Measurements from ENCODE around the gene HINT3.
"Not testable (repeated sequence)": the region's sequence is repeated elsewhere in the genome, so short reads cannot be mapped to it uniquely, and the experiment has no call there.

The HINT3 gene

DNA sequence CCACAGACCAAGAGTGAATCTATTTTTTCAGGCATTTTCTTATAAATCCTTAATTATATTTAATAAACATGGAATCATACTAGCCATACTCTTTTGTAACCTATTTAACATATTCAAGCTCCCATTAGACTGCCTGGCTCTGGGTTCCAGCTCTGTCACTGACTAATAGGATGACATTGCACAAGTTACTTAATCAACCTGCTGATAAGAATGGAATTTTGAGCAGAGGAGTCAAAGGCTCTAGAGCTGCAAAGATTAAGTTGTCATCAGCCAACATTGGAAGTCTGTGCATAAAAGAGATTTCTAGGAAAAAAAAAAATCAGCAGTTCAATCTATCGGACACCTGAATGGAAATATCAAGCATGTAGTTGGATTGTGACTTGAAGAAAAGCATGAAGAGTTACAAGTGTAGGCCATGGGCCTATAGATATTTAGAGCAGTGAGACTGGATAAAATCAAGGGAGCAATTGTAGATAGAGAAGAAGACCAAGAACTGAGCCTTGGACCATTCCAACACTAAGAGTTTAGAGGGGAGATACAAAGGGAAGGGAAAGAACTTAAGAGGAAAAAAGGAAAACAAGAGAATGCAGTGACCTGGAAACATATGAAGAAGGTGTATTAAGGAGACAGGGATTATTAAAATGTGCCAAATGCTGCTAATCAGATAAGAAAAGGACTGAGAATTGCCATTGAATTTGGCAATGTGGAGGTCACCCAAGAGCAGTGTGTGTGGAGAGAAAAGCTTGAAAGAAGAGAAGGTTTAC is 11.0 kb upstream of the HINT3 start:
- Mint-ChIP-seq H3K4me1 (ENCODE audit: low read depth) (peaks cover 12% of the 10 kb centered on the region), H3K9me3 (no peaks in the 10 kb centered on the region)

DNA sequence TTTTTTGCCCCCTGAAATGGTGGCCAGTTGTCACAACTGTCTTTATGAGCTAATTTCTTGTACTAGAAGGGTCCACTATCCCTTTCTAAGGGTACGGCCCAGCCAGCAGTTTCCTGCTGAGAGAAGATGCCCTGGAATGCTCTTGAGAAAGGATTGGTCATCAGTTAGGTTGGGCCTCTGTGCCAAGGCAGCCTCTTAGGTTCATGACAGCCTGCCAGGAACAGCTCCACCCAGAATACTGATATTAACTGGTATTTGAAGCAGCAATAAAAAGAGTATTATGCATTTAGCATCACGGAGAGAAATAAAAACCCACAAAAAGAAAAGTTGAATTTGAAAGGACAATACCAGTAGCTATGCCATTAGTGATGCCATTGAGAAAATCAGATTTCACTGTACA is 9.0 kb upstream of the HINT3 start:
- Mint-ChIP-seq H3K4me3 (no peak overlapping the region), H3K36me3 (ENCODE audit: low read depth) (no peaks in the 10 kb centered on the region), H3K27ac (no peak overlapping the region), H3K9me3 (no peaks in the 10 kb centered on the region), H3K27me3 (ENCODE audit: low read depth) (no peaks in the 10 kb centered on the region), H3K4me1 (ENCODE audit: low read depth) (peaks cover 12% of the 10 kb centered on the region)

More for the DNA sequence above, 11.0 kb upstream of the HINT3 start:
- Mint-ChIP-seq H3K4me3 (no peak overlapping the region), H3K27me3 (ENCODE audit: low read depth) (no peaks in the 10 kb centered on the region), H3K27ac (no peak overlapping the region), H3K36me3 (ENCODE audit: low read depth) (no peaks in the 10 kb centered on the region)

GRCh38 chr6:125948455-125948854 is 8.1 kb upstream of the HINT3 start:
- no peak overlapping the region for H3K27ac Mint-ChIP-seq
- H3K27me3 Mint-ChIP-seq (ENCODE audit: low read depth) = no peaks in the 10 kb centered on the region
- H3K4me1 Mint-ChIP-seq (ENCODE audit: low read depth) = peaks cover 12% of the 10 kb centered on the region
- no peaks in the 10 kb centered on the region for H3K9me3 Mint-ChIP-seq
- H3K4me3 Mint-ChIP-seq = no peak overlapping the region
- no peaks in the 10 kb centered on the region for H3K36me3 Mint-ChIP-seq (ENCODE audit: low read depth)

DNA sequence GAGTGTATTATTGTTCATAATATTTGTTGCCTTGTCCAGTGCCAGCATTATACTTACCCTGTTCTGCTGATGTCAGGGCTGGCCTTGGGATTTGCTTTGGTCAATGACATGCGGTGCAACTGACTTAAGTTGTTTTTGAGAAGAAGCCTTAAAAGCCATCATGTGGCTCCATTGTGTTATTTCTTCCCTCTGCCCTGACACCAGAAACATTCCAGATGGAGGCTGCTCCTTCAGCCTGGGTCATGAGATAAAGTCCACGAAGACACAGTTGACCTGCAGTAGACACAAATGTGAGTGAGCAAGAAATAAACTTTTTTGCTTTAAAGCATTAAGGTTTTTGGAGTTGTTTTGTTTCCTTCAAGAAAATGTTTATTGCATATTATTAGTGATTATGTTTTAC is 7.5 kb upstream of the HINT3 start:
- Mint-ChIP-seq H3K4me3 (no peak overlapping the region), H3K9me3 (no peaks in the 10 kb centered on the region), H3K36me3 (ENCODE audit: low read depth) (no peaks in the 10 kb centered on the region), H3K27ac (no peak overlapping the region), H3K4me1 (ENCODE audit: low read depth) (peaks cover 6% of the 10 kb centered on the region), H3K27me3 (ENCODE audit: low read depth) (no peaks in the 10 kb centered on the region)

DNA sequence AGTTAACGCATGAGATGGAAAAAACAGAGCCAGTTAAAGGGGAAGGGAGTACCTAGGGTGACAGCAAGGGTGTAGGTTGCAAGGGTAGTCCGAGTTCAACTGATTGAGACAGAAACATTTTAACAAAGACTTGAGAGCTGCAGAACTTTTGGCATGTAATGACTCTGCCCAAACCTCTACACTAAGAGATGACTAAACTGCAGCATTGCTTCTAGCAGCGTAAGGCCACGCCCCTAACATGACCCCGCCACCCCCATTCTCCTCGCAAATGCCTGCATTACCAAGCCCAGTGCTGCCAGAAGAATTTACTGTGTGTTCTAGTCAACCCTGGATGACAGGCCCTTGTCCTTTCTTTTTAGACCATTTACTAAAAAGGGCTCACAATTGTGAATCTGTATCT is 6.3 kb upstream of the HINT3 start:
- peaks cover 3% of the 10 kb centered on the region for H3K4me1 Mint-ChIP-seq (ENCODE audit: low read depth)
- H3K9me3 Mint-ChIP-seq = no peaks in the 10 kb centered on the region
- no peaks in the 10 kb centered on the region for H3K36me3 Mint-ChIP-seq (ENCODE audit: low read depth)
- no peaks in the 10 kb centered on the region for H3K27me3 Mint-ChIP-seq (ENCODE audit: low read depth)
- H3K27ac Mint-ChIP-seq = no peak overlapping the region
- no peak overlapping the region for H3K4me3 Mint-ChIP-seq

DNA sequence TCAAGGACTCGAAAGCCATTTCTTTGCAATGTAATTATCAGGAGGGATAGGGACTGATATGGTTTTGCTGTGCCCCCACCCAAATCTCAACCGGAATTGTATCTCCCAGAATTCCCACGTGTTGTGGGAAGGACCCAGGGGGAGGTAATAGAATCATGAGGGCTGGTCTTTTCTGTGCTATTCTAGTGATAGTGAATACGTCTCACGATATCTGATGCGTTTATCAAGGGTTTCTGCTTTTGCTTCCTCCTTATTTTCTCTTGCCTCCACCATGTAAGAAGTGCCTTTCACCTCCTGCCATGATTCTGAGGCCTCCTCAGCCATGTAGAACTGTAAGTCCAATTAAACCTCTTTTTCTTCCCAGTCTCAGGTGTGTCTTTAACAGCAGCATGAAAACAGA is 5.9 kb upstream of the HINT3 start:
- not testable (repeated sequence) for H3K9me3 Mint-ChIP-seq; H3K4me1 Mint-ChIP-seq (ENCODE audit: low read depth); H3K27ac Mint-ChIP-seq; H3K36me3 Mint-ChIP-seq (ENCODE audit: low read depth); H3K4me3 Mint-ChIP-seq; H3K27me3 Mint-ChIP-seq (ENCODE audit: low read depth)

DNA sequence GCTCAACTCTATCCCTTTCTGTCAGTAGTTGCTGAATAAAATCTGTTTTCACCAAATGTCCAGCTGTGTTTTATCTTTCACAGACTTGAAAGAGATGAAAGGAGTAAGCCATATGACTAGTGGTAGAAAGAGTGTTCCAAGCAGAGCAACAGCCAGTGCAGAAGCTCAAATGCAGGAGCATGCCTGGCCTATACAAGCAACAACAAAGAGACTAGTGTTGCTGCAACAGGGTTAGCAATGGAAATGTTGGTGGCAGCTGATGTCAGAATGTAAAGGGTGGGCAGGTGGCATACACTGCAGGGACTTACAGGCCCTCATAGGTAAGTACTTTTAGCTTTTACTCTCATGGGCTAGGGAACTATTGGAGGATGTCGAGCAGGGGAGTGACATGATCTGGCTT is 5.2 kb upstream of the HINT3 start:
- Mint-ChIP-seq H3K36me3 (ENCODE audit: low read depth) (no peaks in the 10 kb centered on the region), H3K4me1 (ENCODE audit: low read depth) (peaks cover 3% of the 10 kb centered on the region), H3K4me3 (no peak overlapping the region), H3K9me3 (no peaks in the 10 kb centered on the region), H3K27me3 (ENCODE audit: low read depth) (no peaks in the 10 kb centered on the region), H3K27ac (no peak overlapping the region)

DNA sequence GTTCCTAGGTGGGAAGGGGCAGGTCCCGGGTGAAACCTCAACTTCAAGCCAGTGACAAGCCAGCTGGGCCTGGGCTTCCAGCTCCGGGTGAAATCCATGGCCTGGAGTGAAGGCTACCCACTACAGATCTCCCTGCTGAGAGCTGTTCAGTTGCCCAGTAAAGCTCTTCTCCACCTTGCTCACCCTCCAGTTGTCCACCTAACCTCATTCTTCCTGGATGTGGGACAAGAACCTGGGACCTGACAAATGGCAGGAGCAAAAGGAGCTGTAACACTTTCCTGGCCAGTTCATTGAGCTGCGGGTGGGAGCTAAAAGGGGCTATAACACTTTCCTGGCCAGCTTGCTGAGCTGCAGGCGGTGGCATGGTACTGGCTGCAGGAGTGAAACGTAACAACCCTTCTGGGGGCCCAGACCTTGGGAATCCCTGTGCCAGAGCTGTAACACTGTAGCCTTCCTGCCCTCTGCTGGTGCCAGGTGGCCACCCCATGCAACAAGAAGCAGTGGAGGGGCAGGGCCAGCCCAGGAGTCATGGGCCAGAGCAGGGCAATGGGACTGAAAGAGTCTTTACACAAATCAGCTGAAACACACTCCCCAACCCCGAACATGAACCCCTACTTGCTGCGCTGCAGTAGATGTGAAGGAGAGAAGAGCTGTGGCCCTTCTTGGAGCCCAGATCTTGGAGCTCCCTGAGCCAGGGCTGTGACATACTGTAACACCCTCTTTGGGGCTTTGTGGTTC is 3.6 kb upstream of the HINT3 start:
- Mint-ChIP-seq H3K9me3 (no peaks in the 10 kb centered on the region), H3K27me3 (ENCODE audit: low read depth) (no peaks in the 10 kb centered on the region), H3K36me3 (ENCODE audit: low read depth) (no peaks in the 10 kb centered on the region), H3K27ac (no peak overlapping the region), H3K4me1 (ENCODE audit: low read depth) (peaks cover 3% of the 10 kb centered on the region), H3K4me3 (no peak overlapping the region)

- no peaks in the 10 kb centered on the region for H3K36me3 Mint-ChIP-seq (ENCODE audit: low read depth)
- H3K4me1 Mint-ChIP-seq (ENCODE audit: low read depth) = peaks cover 3% of the 10 kb centered on the region
- no peak overlapping the region for H3K4me3 Mint-ChIP-seq
- H3K27ac Mint-ChIP-seq = no peak overlapping the region
- H3K9me3 Mint-ChIP-seq = no peaks in the 10 kb centered on the region
- H3K27me3 Mint-ChIP-seq (ENCODE audit: low read depth) = no peaks in the 10 kb centered on the region
Measured at GRCh38 chr6:125953502-125953875, 3.1 kb upstream of the HINT3 start.

- H3K36me3 Mint-ChIP-seq (ENCODE audit: low read depth) = no peaks in the 10 kb centered on the region
- H3K27ac Mint-ChIP-seq = no peak overlapping the region
- H3K4me1 Mint-ChIP-seq (ENCODE audit: low read depth) = peaks cover 3% of the 10 kb centered on the region
- no peaks in the 10 kb centered on the region for H3K27me3 Mint-ChIP-seq (ENCODE audit: low read depth)
- H3K9me3 Mint-ChIP-seq = no peaks in the 10 kb centered on the region
- no peak overlapping the region for H3K4me3 Mint-ChIP-seq
Measured at GRCh38 chr6:125954735-125955339, 1.7 kb upstream of the HINT3 start.

DNA sequence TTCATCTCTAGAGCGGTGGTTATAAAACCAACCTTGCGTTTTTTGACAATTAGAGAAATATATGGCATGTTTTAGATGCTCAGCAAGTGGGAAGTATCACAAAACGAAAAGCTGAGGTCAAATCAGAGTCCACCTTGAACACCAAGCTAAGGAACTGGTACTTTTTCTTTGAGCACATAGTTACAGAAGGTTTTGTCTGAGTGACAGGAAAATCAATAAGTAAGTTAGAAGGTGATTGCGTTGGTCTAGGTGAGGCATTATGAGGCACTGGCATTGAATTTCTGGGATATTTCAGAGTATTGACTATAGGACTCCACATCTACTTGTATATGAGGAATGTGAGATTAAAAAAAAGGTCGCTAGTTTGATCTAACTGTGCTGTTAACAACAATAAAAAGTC is 597 bp upstream of the HINT3 start:
- peak overlapping the region; percentile 74 for H3K27ac Mint-ChIP-seq
- peak overlapping the region; percentile 59 for H3K4me3 Mint-ChIP-seq
- H3K36me3 Mint-ChIP-seq (ENCODE audit: low read depth) = no peaks in the 10 kb centered on the region
- H3K4me1 Mint-ChIP-seq (ENCODE audit: low read depth) = peaks cover 3% of the 10 kb centered on the region
- no peaks in the 10 kb centered on the region for H3K27me3 Mint-ChIP-seq (ENCODE audit: low read depth)
- H3K9me3 Mint-ChIP-seq = no peaks in the 10 kb centered on the region

- Mint-ChIP-seq H3K9me3 (no peaks in the 10 kb centered on the region), H3K36me3 (ENCODE audit: low read depth) (peaks cover 3% of the 10 kb centered on the region), H3K4me3 (no peak overlapping the region), H3K27me3 (ENCODE audit: low read depth) (no peaks in the 10 kb centered on the region), H3K27ac (no peak overlapping the region), H3K4me1 (ENCODE audit: low read depth) (peaks cover 3% of the 10 kb centered on the region)
Measured at GRCh38 chr6:125957391-125957693, 772 bp downstream of the HINT3 start.

DNA sequence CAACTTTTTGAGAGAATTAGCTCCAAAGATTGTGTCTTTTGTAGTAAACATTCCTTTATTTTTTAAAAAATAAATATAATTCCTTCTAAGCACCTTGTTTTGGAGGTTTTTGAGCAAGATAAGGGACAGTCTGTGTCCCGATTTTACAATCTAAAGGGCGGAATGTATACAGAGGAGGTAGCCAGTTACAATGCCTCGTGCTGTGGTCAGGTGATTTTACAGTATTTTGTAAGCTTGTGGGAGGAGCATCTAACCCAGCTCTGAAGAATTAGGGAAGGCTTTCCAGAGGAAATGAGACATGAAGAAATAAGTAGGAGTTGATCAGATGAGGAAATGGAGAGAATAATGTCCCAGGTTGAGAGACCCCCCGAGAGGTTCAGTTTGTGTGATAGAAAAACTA is 1.3 kb downstream of the HINT3 start:
- Mint-ChIP-seq H3K9me3 (no peaks in the 10 kb centered on the region), H3K4me1 (ENCODE audit: low read depth) (peaks cover 4% of the 10 kb centered on the region), H3K27me3 (ENCODE audit: low read depth) (no peaks in the 10 kb centered on the region), H3K27ac (no peak overlapping the region), H3K36me3 (ENCODE audit: low read depth) (peaks cover 3% of the 10 kb centered on the region), H3K4me3 (no peak overlapping the region)

GRCh38 chr6:125959041-125959440 is 2.5 kb downstream of the HINT3 start:
- Mint-ChIP-seq H3K9me3 (no peaks in the 10 kb centered on the region), H3K27ac (no peak overlapping the region), H3K36me3 (ENCODE audit: low read depth) (peaks cover 3% of the 10 kb centered on the region), H3K27me3 (ENCODE audit: low read depth) (no peaks in the 10 kb centered on the region), H3K4me3 (no peak overlapping the region), H3K4me1 (ENCODE audit: low read depth) (peaks cover 4% of the 10 kb centered on the region)

DNA sequence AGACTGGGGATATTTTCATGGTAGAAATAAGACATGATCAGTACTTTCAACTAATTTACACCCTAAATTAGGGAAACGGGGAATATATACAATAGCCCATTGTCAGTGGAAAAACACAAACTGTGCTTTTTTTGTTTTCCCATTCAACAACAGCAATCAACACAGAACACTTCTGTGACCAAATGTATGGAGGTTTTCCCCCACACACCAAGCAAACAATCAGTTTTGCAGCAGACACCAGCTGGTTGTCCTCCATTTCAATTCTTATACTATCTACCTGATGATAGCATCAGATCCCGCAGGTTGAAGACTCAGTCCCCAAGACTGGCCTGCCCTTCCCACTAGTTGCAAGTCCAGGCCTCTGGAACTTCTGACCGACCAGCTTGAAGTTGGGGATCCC is 4.5 kb downstream of the HINT3 start:
- Mint-ChIP-seq H3K27ac (no peak overlapping the region), H3K9me3 (no peaks in the 10 kb centered on the region), H3K36me3 (ENCODE audit: low read depth) (peaks cover 3% of the 10 kb centered on the region), H3K27me3 (ENCODE audit: low read depth) (no peaks in the 10 kb centered on the region), H3K4me3 (no peak overlapping the region), H3K4me1 (ENCODE audit: low read depth) (peaks cover 3% of the 10 kb centered on the region)
